K562 (cell line): Measurements from ENCODE around the gene RGS14. TPM values are rescaled to one million over a fixed set of nuclear protein-coding genes. Genes with fewer than 3 reads are reported as not detected.

Experiments
- CREB1 ChIP-seq, 2 experiments: sonication (generic) in 1 of 2; formaldehyde crosslinking in 1 of 2; IDR thresholded peaks; 2 replicates each; pipeline versions ENCODE4 v1.6.1 to v1.8.0; 2012 to 2022; ENCODE audit warnings: inconsistent platforms in 1 of 2, mild to moderate bottlenecking in 1 of 2, missing genetic modification reagents in 1 of 2, moderate library complexity in 1 of 2
- KLF1 ChIP-seq: fragments of 450-650 bp; IDR thresholded peaks from 2 replicates; pipeline ENCODE4 v1.6.1; 2016; ENCODE audit warnings: missing genetic modification characterization, missing compliant biosample characterization
- KLF13 ChIP-seq: fragments of 450-650 bp; IDR thresholded peaks from 2 replicates; pipeline ENCODE4 v1.6.1; 2016; ENCODE audit warnings: missing genetic modification characterization, low read depth, mild to moderate bottlenecking, missing compliant biosample characterization, moderate library complexity, borderline replicate concordance
- MGA ChIP-seq: fragments of 450-650 bp; IDR thresholded peaks from 2 replicates; pipeline ENCODE4 v1.6.1; 2016; ENCODE audit warnings: mild to moderate bottlenecking, moderate library complexity
- RAD21 ChIP-seq, 2 experiments: fragments of 250-450 bp in 1 of 2; fragments of 450-650 bp in 1 of 2; sonication (Bioruptor Pico) in 1 of 2; formaldehyde crosslinking in 1 of 2; IDR thresholded peaks in 1 of 2; conservative IDR thresholded peaks in 1 of 2; 2 replicates each; pipeline versions ENCODE4 v1.4.0 to v1.8.0; 2020 to 2022; ENCODE audit warnings: mild to moderate bottlenecking in 2 of 2, moderate library complexity in 1 of 2
- ZNF76 ChIP-seq: fragments of 250-450 bp; sonication (Bioruptor Pico); IDR thresholded peaks from 2 replicates; pipeline ENCODE4 v1.4.0; 2020; ENCODE audit warnings: mild to moderate bottlenecking, moderate library complexity, borderline replicate concordance
- polyA plus RNA-seq, 8 experiments: library from polyadenylated mRNA; depleted of rRNA in 4 of 8; stranded (reverse) in 5 of 8; unstranded in 3 of 8; fragments of >200 nt; fragmentation: Nextera tagmentation in 2 of 8; fragmentation: Illumina TruSeq in 1 of 8; extraction: Ambion mirVana in 2 of 8; extraction: Trizol in 1 of 8; gene quantifications; 2 replicates each; pipeline versions ENCODE4 v1.2.1 to v1.2.3, GENCODE V29; 2011 to 2014; ENCODE audit warnings: inconsistent platforms in 1 of 8, missing spikeins in 1 of 8
- total RNA-seq, 7 experiments: library from RNA; depleted of rRNA in 6 of 7; stranded (reverse); fragments of >200 nt in 6 of 7; fragmentation: Illumina TruSeq in 2 of 7; extraction: Trizol in 2 of 7; gene quantifications; 2 replicates each; pipeline versions ENCODE4 v1.2.1 to v1.2.3, GENCODE V29; 2011 to 2021; ENCODE audit warnings: low replicate concordance in 1 of 7
- TF ChIP-seq, protein P1 (sequence below): sonication (generic); formaldehyde crosslinking; IDR thresholded peaks from 2 replicates; pipeline ENCODE4 v1.8.0; 2022; ENCODE audit warnings: missing genetic modification reagents, mild to moderate bottlenecking, moderate library complexity, borderline replicate concordance
- TF ChIP-seq, protein P2 (sequence below): sonication (generic); formaldehyde crosslinking; IDR thresholded peaks from 2 replicates; pipeline ENCODE4 v1.9.0; 2022; ENCODE audit warnings: mild to moderate bottlenecking, missing genetic modification reagents

Gene RGS14
- total and polyA plus RNA-seq, 9 of the 15 experiments (the other 6 are each of a cell fraction or from before 2014, with no cell fraction given) = 0.28 to 75.9 (median 34.5) TPM

DNA sequence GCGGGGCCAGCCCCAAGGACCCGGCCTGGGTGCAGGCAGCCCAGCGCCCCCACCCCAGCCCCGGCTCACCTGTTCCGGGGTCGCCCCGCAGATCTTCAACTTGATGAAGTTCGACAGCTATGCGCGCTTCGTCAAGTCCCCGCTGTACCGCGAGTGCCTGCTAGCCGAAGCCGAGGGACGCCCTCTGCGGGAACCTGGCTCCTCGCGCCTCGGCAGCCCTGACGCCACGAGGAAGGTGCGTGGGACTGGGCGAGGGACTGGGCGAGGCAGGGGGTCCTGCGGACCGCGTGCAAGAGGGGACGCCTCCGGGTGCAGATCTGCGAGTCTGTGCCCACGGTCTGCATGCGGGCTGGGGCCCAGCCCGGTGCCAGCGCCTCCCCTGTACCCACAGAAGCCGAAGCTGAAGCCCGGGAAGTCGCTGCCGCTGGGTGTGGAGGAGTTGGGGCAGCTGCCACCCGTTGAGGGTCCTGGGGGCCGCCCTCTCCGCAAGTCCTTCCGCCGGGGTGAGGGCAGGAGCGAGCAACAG, 9.7 kb downstream of the RGS14 start (continued):
- TF ChIP-seq KLF13 (tag) = 0 out of 2 replicates have a peak, but pooled peaks have one; percentile 51
- 0 out of 2 replicates have a peak, but pooled peaks have one; percentile 67 for TF ChIP-seq KLF1 (tag)
- peak; percentile 100 for TF ChIP-seq MGA
- 0 out of 2 replicates have a peak, but pooled peaks have one; percentile 11 for TF ChIP-seq ZNF76 (CRISPR knock-in tag)
- no peak for TF ChIP-seq CREB1 (IDR thresholded peaks at IDR 0.05)
- TF ChIP-seq CREB1 (CRISPR knock-in tag; IDR thresholded peaks at IDR 0.05) = peak; percentile 25; the same call in 1 of the 2 replicates
- peak in 1 of 2 experiments; percentile 44; a peak in 2 of 4 replicates for TF ChIP-seq RAD21 (CRISPR knock-in tag; conservative IDR thresholded peaks at IDR 0.05 in 1 of 2, IDR thresholded peaks at IDR 0.05 in 1 of 2)
- TF ChIP-seq, protein P1, sequence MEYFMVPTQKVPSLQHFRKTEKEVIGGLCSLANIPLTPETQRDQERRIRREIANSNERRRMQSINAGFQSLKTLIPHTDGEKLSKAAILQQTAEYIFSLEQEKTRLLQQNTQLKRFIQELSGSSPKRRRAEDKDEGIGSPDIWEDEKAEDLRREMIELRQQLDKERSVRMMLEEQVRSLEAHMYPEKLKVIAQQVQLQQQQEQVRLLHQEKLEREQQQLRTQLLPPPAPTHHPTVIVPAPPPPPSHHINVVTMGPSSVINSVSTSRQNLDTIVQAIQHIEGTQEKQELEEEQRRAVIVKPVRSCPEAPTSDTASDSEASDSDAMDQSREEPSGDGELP = peak; percentile 88
- TF ChIP-seq, protein P2, sequence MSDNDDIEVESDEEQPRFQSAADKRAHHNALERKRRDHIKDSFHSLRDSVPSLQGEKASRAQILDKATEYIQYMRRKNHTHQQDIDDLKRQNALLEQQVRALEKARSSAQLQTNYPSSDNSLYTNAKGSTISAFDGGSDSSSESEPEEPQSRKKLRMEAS (CRISPR knock-in tag) = peak; percentile 94
